IMR-90 (cell line): ENCODE measurements around the gene PMEPA1. TPM values are rescaled to one million over a fixed set of nuclear protein-coding genes. Genes with fewer than 3 reads are reported as not detected.

ENCODE experiments used
- ATAC-seq: fragments of 200-7000 bp; cut with Tn5 transposase; 2 replicates; pipeline ENCODE4 v1.9.1; 2020; ENCODE audit warnings: low read depth, mild to moderate bottlenecking, moderate library complexity
- BruUV-seq: library from RNA; stranded (reverse); fragments of 400-500 nt; replicated peaks from 2 replicates; lab custom pipeline; 2021; lab: Mats Ljungman, UMichigan
- CTCF ChIA-PET: fragments of 300-600 bp; formaldehyde crosslinking; extraction: SDS; loops from one replicate; lab custom pipeline; 2021; ENCODE audit warnings: antibody characterized with exemption; lab: Yijun Ruan, JAX
- POLR2A ChIA-PET: fragments of 300-600 bp; sonication (Branson Sonifier 250); formaldehyde crosslinking; loops from one replicate; lab custom pipeline; 2022; ENCODE audit warnings: antibody characterized with exemption; ENCODE audit not compliant: unreplicated experiment; lab: Charles Lee
- DNase-seq: peaks from one replicate; pipeline ENCODE4 v3.0.0; 2013
- H2AFZ ChIP-seq: replicated peaks from 2 replicates; pipeline ENCODE3; 2013; ENCODE audit warnings: low read length, mild to moderate bottlenecking; ENCODE audit not compliant: poor library complexity
- H2AK5ac ChIP-seq: 2 replicates; pipeline ENCODE4 v1.6.1; 2013; ENCODE audit warnings: low read depth, low read length, inconsistent platforms
- H2AK9ac ChIP-seq: replicated peaks from 2 replicates; pipeline ENCODE3; 2013; ENCODE audit warnings: mild to moderate bottlenecking, low read depth, low read length, moderate library complexity; ENCODE audit not compliant: poor library complexity
- H2BK120ac ChIP-seq: 2 replicates; pipeline ENCODE4 v1.6.1; 2013; ENCODE audit warnings: low read depth, low read length, inconsistent platforms
- H2BK15ac ChIP-seq: 3 replicates; pipeline ENCODE4 v1.6.1; 2013; ENCODE audit warnings: low read depth, low read length, inconsistent platforms
- H2BK20ac ChIP-seq: 2 replicates; pipeline ENCODE4 v1.6.1; 2013; ENCODE audit warnings: low read depth, mild to moderate bottlenecking, inconsistent platforms, low read length, moderate library complexity
- H2BK5ac ChIP-seq: 2 replicates; pipeline ENCODE4 v1.6.1; 2013; ENCODE audit warnings: mild to moderate bottlenecking, low read depth, low read length, inconsistent platforms; ENCODE audit not compliant: poor library complexity, severe bottlenecking
- H3K14ac ChIP-seq: replicated peaks from 2 replicates; pipeline ENCODE4 v1.6.1; 2013; ENCODE audit warnings: low read depth, low read length, inconsistent platforms
- H3K18ac ChIP-seq: 2 replicates; pipeline ENCODE4 v1.6.1; 2013; ENCODE audit warnings: low read depth, low read length, control low read depth
- H3K23ac ChIP-seq: 2 replicates; pipeline ENCODE4 v1.6.1; 2013; ENCODE audit warnings: low read depth, low read length, inconsistent platforms
- H3K27ac ChIP-seq: 2 replicates; pipeline ENCODE4 v1.5.1; 2013; ENCODE audit warnings: mild to moderate bottlenecking, control low read depth, low read length; ENCODE audit not compliant: insufficient read depth
- H3K27me3 ChIP-seq: 2 replicates; pipeline ENCODE4 v1.6.1; 2013; ENCODE audit warnings: low read length; ENCODE audit not compliant: control insufficient read depth, insufficient read depth
- H3K36me3 ChIP-seq: 2 replicates; pipeline ENCODE4 v1.6.1; 2013; ENCODE audit warnings: low read length, mixed read lengths; ENCODE audit not compliant: control insufficient read depth, insufficient read depth
- H3K4ac ChIP-seq: 2 replicates; pipeline ENCODE4 v1.6.1; 2013; ENCODE audit warnings: low read depth, low read length, inconsistent platforms
- H3K4me1 ChIP-seq: 2 replicates; pipeline ENCODE4 v1.6.1; 2013; ENCODE audit warnings: low read length, mixed read lengths; ENCODE audit not compliant: control insufficient read depth, insufficient read depth
- H3K4me2 ChIP-seq: 2 replicates; pipeline ENCODE4 v1.6.1; 2013; ENCODE audit warnings: low read depth, mild to moderate bottlenecking, control low read depth, low read length, moderate library complexity
- H3K4me3 ChIP-seq: 2 replicates; pipeline ENCODE4 v1.5.1; 2013; ENCODE audit warnings: low read depth, mild to moderate bottlenecking, control low read depth, low read length, moderate library complexity; ENCODE audit not compliant: insufficient read depth
- H3K56ac ChIP-seq: 2 replicates; pipeline ENCODE4 v1.6.1; 2013; ENCODE audit warnings: low read length, inconsistent platforms; ENCODE audit not compliant: insufficient read depth; ENCODE audit errors: extremely low read depth
- H3K79me1 ChIP-seq, 2 experiments: 2 replicates each; pipeline ENCODE4 v1.6.1; 2013; ENCODE audit warnings: low read length in 2 of 2, inconsistent platforms in 1 of 2, low read depth in 1 of 2
- H3K9ac ChIP-seq: 2 replicates; pipeline ENCODE4 v1.6.1; 2013; ENCODE audit warnings: low read depth, low read length, control low read depth
- H3K9me1 ChIP-seq: 2 replicates; pipeline ENCODE4 v1.6.1; 2013; ENCODE audit warnings: low read length, inconsistent platforms; ENCODE audit not compliant: insufficient read depth
- H3K9me3 ChIP-seq: 2 replicates; pipeline ENCODE4 v1.6.1; 2013; ENCODE audit warnings: low read length; ENCODE audit not compliant: control insufficient read depth, insufficient read depth
- H4K20me1 ChIP-seq: 2 replicates; pipeline ENCODE4 v1.6.1; 2013; ENCODE audit warnings: low read length, inconsistent platforms; ENCODE audit not compliant: insufficient read depth
- H4K5ac ChIP-seq: 2 replicates; pipeline ENCODE4 v1.6.1; 2013; ENCODE audit warnings: mild to moderate bottlenecking, low read depth, low read length, control low read depth
- H4K8ac ChIP-seq, 2 experiments: 2 replicates each; pipeline ENCODE4 v1.6.1; 2013; ENCODE audit warnings: low read depth in 2 of 2, low read length in 2 of 2, control low read depth in 1 of 2, inconsistent platforms in 1 of 2
- H4K91ac ChIP-seq: 2 replicates; pipeline ENCODE4 v1.6.1; 2013; ENCODE audit warnings: low read depth, low read length, inconsistent platforms; ENCODE audit not compliant: insufficient read depth
- BHLHE40 ChIP-seq: fragments of 150-350 bp; IDR thresholded peaks from 2 replicates; pipeline ENCODE4 v1.6.1; 2016; ENCODE audit warnings: mild to moderate bottlenecking, low read depth, low read length
- CEBPB ChIP-seq: IDR thresholded peaks from 2 replicates; pipeline ENCODE4 v1.6.1; 2012; ENCODE audit warnings: low read depth, low read length, improper control_type of control experiment
- CHD1 ChIP-seq: IDR thresholded peaks from 2 replicates; pipeline ENCODE4 v1.6.1; 2012; ENCODE audit warnings: low read depth, low read length, improper control_type of control experiment
- ELK1 ChIP-seq: fragments of 150-350 bp; IDR thresholded peaks from 2 replicates; pipeline ENCODE4 v1.6.1; 2016; ENCODE audit warnings: low read depth, mild to moderate bottlenecking, low read length, moderate library complexity, borderline replicate concordance
- FOS ChIP-seq: fragments of 150-350 bp; IDR thresholded peaks from 2 replicates; pipeline ENCODE4 v1.6.1; 2016; ENCODE audit warnings: low read depth, low read length
- MAFK ChIP-seq: IDR thresholded peaks from 2 replicates; pipeline ENCODE4 v1.6.1; 2012; ENCODE audit warnings: low read depth, low read length, improper control_type of control experiment
- MAZ ChIP-seq: IDR thresholded peaks from 2 replicates; pipeline ENCODE4 v1.6.1; 2012; ENCODE audit warnings: low read depth, mild to moderate bottlenecking, low read length, improper control_type of control experiment, moderate library complexity, borderline replicate concordance
- MXI1 ChIP-seq: IDR thresholded peaks from 2 replicates; pipeline ENCODE4 v1.6.1; 2012; ENCODE audit warnings: low read depth, mild to moderate bottlenecking, low read length, moderate library complexity, borderline replicate concordance
- NFE2L2 ChIP-seq: fragments of 150-350 bp; IDR thresholded peaks from 2 replicates; pipeline ENCODE4 v1.6.1; 2016; ENCODE audit warnings: low read depth, mild to moderate bottlenecking, low read length
- POLR2A ChIP-seq: IDR thresholded peaks from 2 replicates; pipeline ENCODE4 v1.6.1; 2012; ENCODE audit warnings: mild to moderate bottlenecking, low read depth, low read length
- RAD21 ChIP-seq: IDR thresholded peaks from 2 replicates; pipeline ENCODE4 v1.6.1; 2012; ENCODE audit warnings: low read length, improper control_type of control experiment
- RCOR1 ChIP-seq: IDR thresholded peaks from 2 replicates; pipeline ENCODE4 v1.6.1; 2012; ENCODE audit warnings: mild to moderate bottlenecking, low read length, improper control_type of control experiment; ENCODE audit not compliant: insufficient replicate concordance
- RFX5 ChIP-seq: IDR thresholded peaks from 2 replicates; pipeline ENCODE4 v1.8.0; 2012; ENCODE audit warnings: low read depth, mild to moderate bottlenecking, low read length, moderate library complexity
- SMC3 ChIP-seq: fragments of 150-350 bp; IDR thresholded peaks from 2 replicates; pipeline ENCODE4 v1.6.1; 2016; ENCODE audit warnings: low read depth, mild to moderate bottlenecking, antibody characterized with exemption, low read length, moderate library complexity
- whole genome bisulfite sequencing, 2 experiments: methylation state at CpG; one replicate each; pipeline versions ENCODE4 v1.1.5 to v1.1.7; 2013; ENCODE audit warnings: missing lambda C conversion rate in 2 of 2; ENCODE audit not compliant: insufficient read length in 1 of 2; ENCODE audit errors: extremely low coverage in 2 of 2; 5-methylcytosine and 5-hydroxymethylcytosine counted together
- dilution Hi-C: fragments of 300-500 bp; cut with HindIII; formaldehyde crosslinking; loops from one replicate; pipeline ENCODE4 v1.14.3; 2018; ENCODE audit warnings: low sequenced_read_pairs; ENCODE audit not compliant: unreplicated experiment
- in situ Hi-C: fragments of 300-500 bp; cut with MboI; formaldehyde crosslinking; loops from 3 replicates; pipeline ENCODE4 v1.14.3; 2019; ENCODE audit warnings: low sequenced_read_pairs, inconsistent platforms, mixed read lengths
- intact Hi-C: fragments of 100-400 bp; cut with micrococcal nuclease; formaldehyde crosslinking; loops from 2 replicates; pipeline ENCODE4 v1.10.0; 2022
- polyA plus RNA-seq, 3 experiments: library from polyadenylated mRNA; depleted of rRNA; stranded (reverse); fragments of >200 nt; gene quantifications; 2 replicates each; pipeline ENCODE4 v1.2.3, GENCODE V29; 2012; ENCODE audit warnings: low replicate concordance in 1 of 3
- total RNA-seq: library from RNA; depleted of rRNA; stranded (reverse); fragments of >200 nt; gene quantifications from 2 replicates; pipeline ENCODE4 v1.2.3, GENCODE V29; 2012
- TF ChIP-seq, protein P1 (sequence below): conservative IDR thresholded peaks from 2 replicates; pipeline ENCODE4 v1.5.1; 2012; ENCODE audit warnings: mild to moderate bottlenecking, low read depth, low read length, improper control_type of control experiment
- TF ChIP-seq, protein P2 (sequence below): fragments of 150-350 bp; IDR thresholded peaks from 2 replicates; pipeline ENCODE4 v1.6.1; 2017; ENCODE audit warnings: mild to moderate bottlenecking, antibody characterized with exemption, low read length, low read depth

The PMEPA1 gene
- total and polyA plus RNA-seq, 2 of the 4 experiments (the other 2 are of a cell fraction) = 2.0 to 6.9 TPM

DNA sequence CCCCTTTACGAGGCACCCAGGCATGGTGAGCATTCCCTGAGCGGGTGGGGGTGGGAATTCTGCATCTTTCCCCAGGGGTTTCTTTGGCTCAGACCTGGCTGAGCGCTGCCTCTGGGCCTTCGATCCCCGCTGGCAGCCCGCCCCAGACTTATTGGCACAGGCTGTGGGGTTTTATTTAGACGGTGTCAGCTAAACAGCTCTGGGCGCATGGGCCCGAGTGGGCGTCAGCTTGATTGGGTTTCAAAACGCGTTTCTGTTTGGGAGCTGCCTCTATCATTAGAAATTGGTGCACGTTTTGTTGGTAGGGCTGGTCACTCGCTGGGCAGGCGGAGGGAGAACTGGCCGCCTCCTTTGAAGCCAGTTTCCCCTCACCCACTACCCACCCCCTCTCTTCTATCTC, 21.0 kb downstream of the PMEPA1 start:
- no peak overlapping the region for H3K4me3 ChIP-seq
- H2AK5ac ChIP-seq = no peak overlapping the region
- no peaks in the 10 kb centered on the region; the same call in 1 of the 2 replicates for H3K9me1 ChIP-seq
- H2BK15ac ChIP-seq = no peak overlapping the region
- in situ Hi-C loops (loop anchor here (25.0 kb wide), 1 partner anchor 1348 kb away; the partner anchor contains the start of genes ATP5F1E and PRELID3B), dilution Hi-C loops (no loop called here), intact Hi-C loops (no loop called here)
- no peak overlapping the region for H3K4me2 ChIP-seq
- H3K9ac ChIP-seq = no peak overlapping the region
- H3K56ac ChIP-seq = no peak overlapping the region
- TF ChIP-seq RAD21 (no peak), NFE2L2 (no peak), RCOR1 (no peak), BHLHE40 (no peak), ELK1 (no peak), RFX5 (no peak), POLR2A (no peak), CHD1 (no peak), FOS (no peak), MXI1 (no peak), CEBPB (no peak), MAZ (no peak), MAFK (no peak), SMC3 (no peak)
- TF ChIP-seq, protein P1, sequence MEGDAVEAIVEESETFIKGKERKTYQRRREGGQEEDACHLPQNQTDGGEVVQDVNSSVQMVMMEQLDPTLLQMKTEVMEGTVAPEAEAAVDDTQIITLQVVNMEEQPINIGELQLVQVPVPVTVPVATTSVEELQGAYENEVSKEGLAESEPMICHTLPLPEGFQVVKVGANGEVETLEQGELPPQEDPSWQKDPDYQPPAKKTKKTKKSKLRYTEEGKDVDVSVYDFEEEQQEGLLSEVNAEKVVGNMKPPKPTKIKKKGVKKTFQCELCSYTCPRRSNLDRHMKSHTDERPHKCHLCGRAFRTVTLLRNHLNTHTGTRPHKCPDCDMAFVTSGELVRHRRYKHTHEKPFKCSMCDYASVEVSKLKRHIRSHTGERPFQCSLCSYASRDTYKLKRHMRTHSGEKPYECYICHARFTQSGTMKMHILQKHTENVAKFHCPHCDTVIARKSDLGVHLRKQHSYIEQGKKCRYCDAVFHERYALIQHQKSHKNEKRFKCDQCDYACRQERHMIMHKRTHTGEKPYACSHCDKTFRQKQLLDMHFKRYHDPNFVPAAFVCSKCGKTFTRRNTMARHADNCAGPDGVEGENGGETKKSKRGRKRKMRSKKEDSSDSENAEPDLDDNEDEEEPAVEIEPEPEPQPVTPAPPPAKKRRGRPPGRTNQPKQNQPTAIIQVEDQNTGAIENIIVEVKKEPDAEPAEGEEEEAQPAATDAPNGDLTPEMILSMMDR = no peak
- TF ChIP-seq, protein P2, sequence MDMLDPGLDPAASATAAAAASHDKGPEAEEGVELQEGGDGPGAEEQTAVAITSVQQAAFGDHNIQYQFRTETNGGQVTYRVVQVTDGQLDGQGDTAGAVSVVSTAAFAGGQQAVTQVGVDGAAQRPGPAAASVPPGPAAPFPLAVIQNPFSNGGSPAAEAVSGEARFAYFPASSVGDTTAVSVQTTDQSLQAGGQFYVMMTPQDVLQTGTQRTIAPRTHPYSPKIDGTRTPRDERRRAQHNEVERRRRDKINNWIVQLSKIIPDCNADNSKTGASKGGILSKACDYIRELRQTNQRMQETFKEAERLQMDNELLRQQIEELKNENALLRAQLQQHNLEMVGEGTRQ = no peak
- ChIA-PET POLR2A (no interaction called here), CTCF (no interaction called here)
- H4K8ac ChIP-seq = no peak overlapping the region
- H3K27me3 ChIP-seq = no peaks in the 10 kb centered on the region
- H3K36me3 ChIP-seq = peaks cover 2% of the 10 kb centered on the region; the same call in 1 of the 2 replicates
- ATAC-seq (no peak), DNase-seq (no peak)
- no peak overlapping the region for H2AFZ ChIP-seq
- H2AK9ac ChIP-seq = no peak overlapping the region
- H3K23ac ChIP-seq = no peak overlapping the region
- 80% methylated on average over 1 of the region's 16 CpGs; no CpG with 5 or more reads in 1 of the 2 experiments for WGBS, 2 experiments
- H3K79me1 ChIP-seq = peaks cover 12 to 21% of the 10 kb centered on the region in 2 experiments
- BruUV-seq = no TSS peak
- H4K5ac ChIP-seq = no peak overlapping the region
- H4K91ac ChIP-seq = no peak overlapping the region
- no peak overlapping the region for H2BK20ac ChIP-seq
- no peak overlapping the region for H3K14ac ChIP-seq
- H3K4ac ChIP-seq = no peak overlapping the region
- H3K9me3 ChIP-seq = no peaks in the 10 kb centered on the region
- H3K4me1 ChIP-seq = no peaks in the 10 kb centered on the region
- no peak overlapping the region for H3K18ac ChIP-seq
- no peak overlapping the region for H2BK5ac ChIP-seq
- H4K20me1 ChIP-seq = peaks cover 47% of the 10 kb centered on the region
- H2BK120ac ChIP-seq = no peak overlapping the region
- no peak overlapping the region for H3K27ac ChIP-seq
